ENCODE measurements around the gene PNPO.

- TF ChIP-seq CTCF (IDR thresholded peaks at IDR 0.05; ENCODE audit: poor library complexity, severe bottlenecking) (no peak), EP300 (conservative IDR thresholded peaks at IDR 0.05; ENCODE audit: poor library complexity, severe bottlenecking) (no peak), REST (IDR thresholded peaks at IDR 0.05; ENCODE audit: borderline replicate concordance) (no peak), EZH2 (IDR thresholded peaks at IDR 0.05; ENCODE audit: borderline replicate concordance, insufficient read depth, low read length, poor library complexity, severe bottlenecking) (no peak), TAF1 (IDR thresholded peaks at IDR 0.05; ENCODE audit: low read depth) (no peak)
Observed at GRCh38 chr17:47929218-47930000, 12.0 kb upstream of the PNPO start.

Measured in neural cell (in vitro differentiated cells).